GM18517 (cell line): ENCODE measurements around the gene TRAF4.
"Not testable (repeated sequence)": the region's sequence is repeated elsewhere in the genome, so short reads cannot be mapped to it uniquely, and the experiment has no call there.

Source experiments
- ATAC-seq: cut with Tn5 transposase; IDR thresholded peaks from one replicate; pipeline ENCODE4 v1.9.1; 2021; ENCODE audit warnings: mild to moderate bottlenecking, moderate library complexity; ENCODE audit not compliant: unreplicated experiment

The TRAF4 gene

GRCh38 chr17:28714281-28714680 is 29.5 kb upstream of the TRAF4 start:
- no peak for ATAC-seq

GRCh38 chr17:28715217-28715616 is 28.6 kb upstream of the TRAF4 start:
- ATAC-seq, result no peak

GRCh38 chr17:28716740-28717577 is 26.9 kb upstream of the TRAF4 start:
- ATAC-seq, result no peak

- no peak for ATAC-seq
Measured at GRCh38 chr17:28717578-28718332, 26.1 kb upstream of the TRAF4 start, which contains the start of gene RAB34. Gene RAB34 (minus strand): TSS chr17:28717868. CDS start chr17:28717266, 602 bp downstream.

GRCh38 chr17:28718333-28719020 is 25.3 kb upstream of the TRAF4 start:
- no peak for ATAC-seq

- peak; percentile 11 for ATAC-seq
Measured at GRCh38 chr17:28719021-28719433, 24.8 kb upstream of the TRAF4 start.

GRCh38 chr17:28720247-28720996 is 23.4 kb upstream of the TRAF4 start:
- ATAC-seq, result no peak

- ATAC-seq, result not testable (repeated sequence)
Measured at GRCh38 chr17:28720997-28721329, 22.8 kb upstream of the TRAF4 start.

GRCh38 chr17:28722417-28723158 is 21.2 kb upstream of the TRAF4 start:
- no peak for ATAC-seq

GRCh38 chr17:28723159-28723835 is 20.5 kb upstream of the TRAF4 start:
- ATAC-seq, result no peak

- not testable (repeated sequence) for ATAC-seq
Measured at GRCh38 chr17:28723836-28724499, 19.8 kb upstream of the TRAF4 start.

- no peak for ATAC-seq
Measured at GRCh38 chr17:28724500-28725165, 19.2 kb upstream of the TRAF4 start.

GRCh38 chr17:28725166-28725659 is 18.6 kb upstream of the TRAF4 start:
- ATAC-seq, result no peak

- ATAC-seq, result no peak
Measured at GRCh38 chr17:28725660-28726225, 18.1 kb upstream of the TRAF4 start.

- ATAC-seq, result no peak
Measured at GRCh38 chr17:28726226-28726626, 17.6 kb upstream of the TRAF4 start, which contains the start of gene TLCD1. Gene TLCD1 (minus strand): TSS chr17:28726233. CDS start chr17:28726097, 136 bp downstream.

- peak; percentile 35 for ATAC-seq
Measured at GRCh38 chr17:28726627-28727491, 17.0 kb upstream of the TRAF4 start.
